IMR-90 (cell line): ENCODE measurements around the gene ZNF76. TPM values are rescaled to one million over a fixed set of nuclear protein-coding genes. Genes with fewer than 3 reads are reported as not detected.

Source experiments
- ATAC-seq: fragments of 200-7000 bp; cut with Tn5 transposase; 2 replicates; pipeline ENCODE4 v1.9.1; 2020; ENCODE audit warnings: low read depth, mild to moderate bottlenecking, moderate library complexity
- BruUV-seq: library from RNA; stranded (reverse); fragments of 400-500 nt; replicated peaks from 2 replicates; lab custom pipeline; 2021; lab: Mats Ljungman, UMichigan
- CTCF ChIA-PET: fragments of 300-600 bp; formaldehyde crosslinking; extraction: SDS; loops from one replicate; lab custom pipeline; 2021; ENCODE audit warnings: antibody characterized with exemption; lab: Yijun Ruan, JAX
- POLR2A ChIA-PET: fragments of 300-600 bp; sonication (Branson Sonifier 250); formaldehyde crosslinking; loops from one replicate; lab custom pipeline; 2022; ENCODE audit warnings: antibody characterized with exemption; ENCODE audit not compliant: unreplicated experiment; lab: Charles Lee
- DNase-seq: peaks from one replicate; pipeline ENCODE4 v3.0.0; 2013
- H2AFZ ChIP-seq: replicated peaks from 2 replicates; pipeline ENCODE3; 2013; ENCODE audit warnings: low read length, mild to moderate bottlenecking; ENCODE audit not compliant: poor library complexity
- H2AK5ac ChIP-seq: 2 replicates; pipeline ENCODE4 v1.6.1; 2013; ENCODE audit warnings: low read depth, low read length, inconsistent platforms
- H2AK9ac ChIP-seq: replicated peaks from 2 replicates; pipeline ENCODE3; 2013; ENCODE audit warnings: mild to moderate bottlenecking, low read depth, low read length, moderate library complexity; ENCODE audit not compliant: poor library complexity
- H2BK120ac ChIP-seq: 2 replicates; pipeline ENCODE4 v1.6.1; 2013; ENCODE audit warnings: low read depth, low read length, inconsistent platforms
- H2BK15ac ChIP-seq: 3 replicates; pipeline ENCODE4 v1.6.1; 2013; ENCODE audit warnings: low read depth, low read length, inconsistent platforms
- H2BK20ac ChIP-seq: 2 replicates; pipeline ENCODE4 v1.6.1; 2013; ENCODE audit warnings: low read depth, mild to moderate bottlenecking, inconsistent platforms, low read length, moderate library complexity
- H2BK5ac ChIP-seq: 2 replicates; pipeline ENCODE4 v1.6.1; 2013; ENCODE audit warnings: mild to moderate bottlenecking, low read depth, low read length, inconsistent platforms; ENCODE audit not compliant: poor library complexity, severe bottlenecking
- H3K14ac ChIP-seq: replicated peaks from 2 replicates; pipeline ENCODE4 v1.6.1; 2013; ENCODE audit warnings: low read depth, low read length, inconsistent platforms
- H3K18ac ChIP-seq: 2 replicates; pipeline ENCODE4 v1.6.1; 2013; ENCODE audit warnings: low read depth, low read length, control low read depth
- H3K23ac ChIP-seq: 2 replicates; pipeline ENCODE4 v1.6.1; 2013; ENCODE audit warnings: low read depth, low read length, inconsistent platforms
- H3K27ac ChIP-seq: 2 replicates; pipeline ENCODE4 v1.5.1; 2013; ENCODE audit warnings: mild to moderate bottlenecking, control low read depth, low read length; ENCODE audit not compliant: insufficient read depth
- H3K27me3 ChIP-seq: 2 replicates; pipeline ENCODE4 v1.6.1; 2013; ENCODE audit warnings: low read length; ENCODE audit not compliant: control insufficient read depth, insufficient read depth
- H3K36me3 ChIP-seq: 2 replicates; pipeline ENCODE4 v1.6.1; 2013; ENCODE audit warnings: low read length, mixed read lengths; ENCODE audit not compliant: control insufficient read depth, insufficient read depth
- H3K4ac ChIP-seq: 2 replicates; pipeline ENCODE4 v1.6.1; 2013; ENCODE audit warnings: low read depth, low read length, inconsistent platforms
- H3K4me1 ChIP-seq: 2 replicates; pipeline ENCODE4 v1.6.1; 2013; ENCODE audit warnings: low read length, mixed read lengths; ENCODE audit not compliant: control insufficient read depth, insufficient read depth
- H3K4me2 ChIP-seq: 2 replicates; pipeline ENCODE4 v1.6.1; 2013; ENCODE audit warnings: low read depth, mild to moderate bottlenecking, control low read depth, low read length, moderate library complexity
- H3K4me3 ChIP-seq: 2 replicates; pipeline ENCODE4 v1.5.1; 2013; ENCODE audit warnings: low read depth, mild to moderate bottlenecking, control low read depth, low read length, moderate library complexity; ENCODE audit not compliant: insufficient read depth
- H3K56ac ChIP-seq: 2 replicates; pipeline ENCODE4 v1.6.1; 2013; ENCODE audit warnings: low read length, inconsistent platforms; ENCODE audit not compliant: insufficient read depth; ENCODE audit errors: extremely low read depth
- H3K79me1 ChIP-seq, 2 experiments: 2 replicates each; pipeline ENCODE4 v1.6.1; 2013; ENCODE audit warnings: low read length in 2 of 2, inconsistent platforms in 1 of 2, low read depth in 1 of 2
- H3K9ac ChIP-seq: 2 replicates; pipeline ENCODE4 v1.6.1; 2013; ENCODE audit warnings: low read depth, low read length, control low read depth
- H3K9me1 ChIP-seq: 2 replicates; pipeline ENCODE4 v1.6.1; 2013; ENCODE audit warnings: low read length, inconsistent platforms; ENCODE audit not compliant: insufficient read depth
- H3K9me3 ChIP-seq: 2 replicates; pipeline ENCODE4 v1.6.1; 2013; ENCODE audit warnings: low read length; ENCODE audit not compliant: control insufficient read depth, insufficient read depth
- H4K20me1 ChIP-seq: 2 replicates; pipeline ENCODE4 v1.6.1; 2013; ENCODE audit warnings: low read length, inconsistent platforms; ENCODE audit not compliant: insufficient read depth
- H4K5ac ChIP-seq: 2 replicates; pipeline ENCODE4 v1.6.1; 2013; ENCODE audit warnings: mild to moderate bottlenecking, low read depth, low read length, control low read depth
- H4K8ac ChIP-seq, 2 experiments: 2 replicates each; pipeline ENCODE4 v1.6.1; 2013; ENCODE audit warnings: low read depth in 2 of 2, low read length in 2 of 2, control low read depth in 1 of 2, inconsistent platforms in 1 of 2
- H4K91ac ChIP-seq: 2 replicates; pipeline ENCODE4 v1.6.1; 2013; ENCODE audit warnings: low read depth, low read length, inconsistent platforms; ENCODE audit not compliant: insufficient read depth
- CEBPB ChIP-seq: IDR thresholded peaks from 2 replicates; pipeline ENCODE4 v1.6.1; 2012; ENCODE audit warnings: low read depth, low read length, improper control_type of control experiment
- FOS ChIP-seq: fragments of 150-350 bp; IDR thresholded peaks from 2 replicates; pipeline ENCODE4 v1.6.1; 2016; ENCODE audit warnings: low read depth, low read length
- MAFK ChIP-seq: IDR thresholded peaks from 2 replicates; pipeline ENCODE4 v1.6.1; 2012; ENCODE audit warnings: low read depth, low read length, improper control_type of control experiment
- MXI1 ChIP-seq: IDR thresholded peaks from 2 replicates; pipeline ENCODE4 v1.6.1; 2012; ENCODE audit warnings: low read depth, mild to moderate bottlenecking, low read length, moderate library complexity, borderline replicate concordance
- RAD21 ChIP-seq: IDR thresholded peaks from 2 replicates; pipeline ENCODE4 v1.6.1; 2012; ENCODE audit warnings: low read length, improper control_type of control experiment
- WGBS, 2 experiments: methylation state at CpG; one replicate each; pipeline versions ENCODE4 v1.1.5 to v1.1.7; 2013; ENCODE audit warnings: missing lambda C conversion rate in 2 of 2; ENCODE audit not compliant: insufficient read length in 1 of 2; ENCODE audit errors: extremely low coverage in 2 of 2; 5-methylcytosine and 5-hydroxymethylcytosine counted together
- dilution Hi-C: fragments of 300-500 bp; cut with HindIII; formaldehyde crosslinking; loops from one replicate; pipeline ENCODE4 v1.14.3; 2018; ENCODE audit warnings: low sequenced_read_pairs; ENCODE audit not compliant: unreplicated experiment
- in situ Hi-C: fragments of 300-500 bp; cut with MboI; formaldehyde crosslinking; loops from 3 replicates; pipeline ENCODE4 v1.14.3; 2019; ENCODE audit warnings: low sequenced_read_pairs, inconsistent platforms, mixed read lengths
- intact Hi-C: fragments of 100-400 bp; cut with micrococcal nuclease; formaldehyde crosslinking; loops from 2 replicates; pipeline ENCODE4 v1.10.0; 2022
- polyA plus RNA-seq, 3 experiments: library from polyadenylated mRNA; depleted of rRNA; stranded (reverse); fragments of >200 nt; gene quantifications; 2 replicates each; pipeline ENCODE4 v1.2.3, GENCODE V29; 2012; ENCODE audit warnings: low replicate concordance in 1 of 3
- total RNA-seq: library from RNA; depleted of rRNA; stranded (reverse); fragments of >200 nt; gene quantifications from 2 replicates; pipeline ENCODE4 v1.2.3, GENCODE V29; 2012
- TF ChIP-seq, protein P1 (sequence below): conservative IDR thresholded peaks from 2 replicates; pipeline ENCODE4 v1.5.1; 2012; ENCODE audit warnings: mild to moderate bottlenecking, low read depth, low read length, improper control_type of control experiment

The ZNF76 gene
- total and polyA plus RNA-seq, 2 of the 4 experiments (the other 2 are of a cell fraction) = 19.9 to 21.1 TPM

DNA sequence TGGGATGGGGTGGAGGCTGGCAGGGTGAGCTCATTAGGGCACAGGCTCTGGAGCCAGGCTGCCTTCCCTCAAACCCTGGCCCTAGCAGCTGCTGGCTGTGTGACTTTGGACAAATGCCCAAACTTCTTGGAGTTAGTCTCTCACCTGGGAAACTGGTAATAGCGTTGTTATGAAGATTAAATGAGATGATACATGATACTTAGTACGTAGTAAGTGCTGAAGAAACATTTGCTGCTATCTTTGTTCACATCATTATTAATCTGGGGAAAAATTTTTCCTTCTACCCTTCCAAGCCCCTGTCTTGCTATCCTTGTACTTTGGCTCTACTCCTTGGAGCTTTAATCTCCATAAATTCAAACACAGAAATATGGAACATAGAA lies 60.5 kb downstream of the ZNF76 start:
- ChIA-PET CTCF (interaction anchor here (0.6 kb wide), 1 partner anchor 1526 kb away, joined by 3 read pairs; no protein-coding TSS in a partner anchor), POLR2A (no interaction called here)
- Histone ChIP-seq H3K9me1 (peaks cover 4% of the 10 kb centered on the region), H2AK9ac (no peak overlapping the region), H3K79me1 (no peaks in the 10 kb centered on the region), H2BK20ac (no peak overlapping the region), H2BK5ac (no peak overlapping the region), H3K9me3 (no peaks in the 10 kb centered on the region), H3K27ac (no peak overlapping the region), H3K18ac (no peak overlapping the region), H3K4me2 (no peak overlapping the region), H3K27me3 (peaks cover 9% of the 10 kb centered on the region), H3K9ac (no peak overlapping the region), H3K14ac (no peak overlapping the region), H2AFZ (no peak overlapping the region), H2AK5ac (no peak overlapping the region), H3K4ac (no peak overlapping the region), H4K20me1 (no peaks in the 10 kb centered on the region), H3K4me1 (peaks cover 2% of the 10 kb centered on the region; the same call in 1 of the 2 replicates), H4K5ac (no peak overlapping the region), H3K36me3 (no peaks in the 10 kb centered on the region), H4K91ac (no peak overlapping the region), H3K23ac (no peak overlapping the region), H3K4me3 (no peak overlapping the region), H2BK120ac (no peak overlapping the region), H3K56ac (no peak overlapping the region), H4K8ac (no peak overlapping the region), H2BK15ac (no peak overlapping the region)
- WGBS, 2 experiments = no CpG with 5 or more reads among the region's 2 CpGs
- BruUV-seq = no TSS peak
- DNase-seq (no peak), ATAC-seq (no peak)
- intact Hi-C loops (no loop called here), dilution Hi-C loops (no loop called here), in situ Hi-C loops (loop anchor here (25.0 kb wide), 1 partner anchor 417 kb away; the partner anchor contains the start of gene ARMC12)
- TF ChIP-seq MXI1 (no peak), FOS (no peak), MAFK (no peak), RAD21 (no peak), CEBPB (no peak)
- TF ChIP-seq, protein P1, sequence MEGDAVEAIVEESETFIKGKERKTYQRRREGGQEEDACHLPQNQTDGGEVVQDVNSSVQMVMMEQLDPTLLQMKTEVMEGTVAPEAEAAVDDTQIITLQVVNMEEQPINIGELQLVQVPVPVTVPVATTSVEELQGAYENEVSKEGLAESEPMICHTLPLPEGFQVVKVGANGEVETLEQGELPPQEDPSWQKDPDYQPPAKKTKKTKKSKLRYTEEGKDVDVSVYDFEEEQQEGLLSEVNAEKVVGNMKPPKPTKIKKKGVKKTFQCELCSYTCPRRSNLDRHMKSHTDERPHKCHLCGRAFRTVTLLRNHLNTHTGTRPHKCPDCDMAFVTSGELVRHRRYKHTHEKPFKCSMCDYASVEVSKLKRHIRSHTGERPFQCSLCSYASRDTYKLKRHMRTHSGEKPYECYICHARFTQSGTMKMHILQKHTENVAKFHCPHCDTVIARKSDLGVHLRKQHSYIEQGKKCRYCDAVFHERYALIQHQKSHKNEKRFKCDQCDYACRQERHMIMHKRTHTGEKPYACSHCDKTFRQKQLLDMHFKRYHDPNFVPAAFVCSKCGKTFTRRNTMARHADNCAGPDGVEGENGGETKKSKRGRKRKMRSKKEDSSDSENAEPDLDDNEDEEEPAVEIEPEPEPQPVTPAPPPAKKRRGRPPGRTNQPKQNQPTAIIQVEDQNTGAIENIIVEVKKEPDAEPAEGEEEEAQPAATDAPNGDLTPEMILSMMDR = no peak
